Endothelial cell (in vitro differentiated cells): ENCODE results near the gene PTPRB. TPM values are rescaled to one million over a fixed set of nuclear protein-coding genes. Genes with fewer than 3 reads are reported as not detected.

Experiments used
- DNase-seq: peaks from one replicate; pipeline ENCODE4 v3.0.0; 2021; ENCODE audit warnings: low spot score
- H3K27ac Mint-ChIP-seq: one replicate; pipeline ENCODE4 v1.8.0; 2021; ENCODE audit warnings: mixed read lengths, inconsistent platforms; ENCODE audit not compliant: unreplicated experiment
- H3K27me3 Mint-ChIP-seq: one replicate; pipeline ENCODE4 v1.8.0; 2021; ENCODE audit warnings: mild to moderate bottlenecking, moderate library complexity, mixed read lengths, inconsistent platforms; ENCODE audit not compliant: unreplicated experiment
- H3K36me3 Mint-ChIP-seq: one replicate; pipeline ENCODE4 v1.8.0; 2021; ENCODE audit warnings: mild to moderate bottlenecking, low read depth, mixed read lengths, inconsistent platforms; ENCODE audit not compliant: unreplicated experiment
- H3K4me1 Mint-ChIP-seq: one replicate; pipeline ENCODE4 v1.8.0; 2021; ENCODE audit warnings: mild to moderate bottlenecking, mixed read lengths, inconsistent platforms; ENCODE audit not compliant: unreplicated experiment
- H3K4me3 Mint-ChIP-seq: one replicate; pipeline ENCODE4 v1.8.0; 2021; ENCODE audit warnings: mild to moderate bottlenecking, mixed read lengths, inconsistent platforms; ENCODE audit not compliant: unreplicated experiment
- H3K9me3 Mint-ChIP-seq: one replicate; pipeline ENCODE4 v1.8.0; 2021; ENCODE audit warnings: mixed read lengths, inconsistent platforms; ENCODE audit not compliant: unreplicated experiment
- total RNA-seq: library from RNA; stranded (reverse); fragmentation: NEBNext Ultra II Directional; extraction: Animal tissue kit (Norgen Biotek cat#: 25700); gene quantifications from one replicate; pipeline ENCODE4 v1.2.1, GENCODE V29; 2021; ENCODE audit not compliant: unreplicated experiment
- TF ChIP-seq, protein P1 (sequence below): fragments of 200-600 bp; sonication (generic); IDR thresholded peaks from one replicate; pipeline ENCODE4 v1.5.0; 2021; ENCODE audit warnings: antibody characterized with exemption; ENCODE audit not compliant: unreplicated experiment

PTPRB gene
- total RNA-seq, 1 donor from 2014 or later = 162 TPM

- DNase-seq = peak; percentile 73
Measured at GRCh38 chr12:70609739-70610491, 27.3 kb downstream of the PTPRB start.

GRCh38 chr12:70609203-70609602 is 28.0 kb downstream of the PTPRB start:
- H3K4me3 Mint-ChIP-seq = peak overlapping the region; percentile 89
- H3K9me3 Mint-ChIP-seq = no peaks in the 10 kb centered on the region
- peaks cover 46% of the 10 kb centered on the region for H3K4me1 Mint-ChIP-seq
- DNase-seq = no peak
- TF ChIP-seq, protein P1, sequence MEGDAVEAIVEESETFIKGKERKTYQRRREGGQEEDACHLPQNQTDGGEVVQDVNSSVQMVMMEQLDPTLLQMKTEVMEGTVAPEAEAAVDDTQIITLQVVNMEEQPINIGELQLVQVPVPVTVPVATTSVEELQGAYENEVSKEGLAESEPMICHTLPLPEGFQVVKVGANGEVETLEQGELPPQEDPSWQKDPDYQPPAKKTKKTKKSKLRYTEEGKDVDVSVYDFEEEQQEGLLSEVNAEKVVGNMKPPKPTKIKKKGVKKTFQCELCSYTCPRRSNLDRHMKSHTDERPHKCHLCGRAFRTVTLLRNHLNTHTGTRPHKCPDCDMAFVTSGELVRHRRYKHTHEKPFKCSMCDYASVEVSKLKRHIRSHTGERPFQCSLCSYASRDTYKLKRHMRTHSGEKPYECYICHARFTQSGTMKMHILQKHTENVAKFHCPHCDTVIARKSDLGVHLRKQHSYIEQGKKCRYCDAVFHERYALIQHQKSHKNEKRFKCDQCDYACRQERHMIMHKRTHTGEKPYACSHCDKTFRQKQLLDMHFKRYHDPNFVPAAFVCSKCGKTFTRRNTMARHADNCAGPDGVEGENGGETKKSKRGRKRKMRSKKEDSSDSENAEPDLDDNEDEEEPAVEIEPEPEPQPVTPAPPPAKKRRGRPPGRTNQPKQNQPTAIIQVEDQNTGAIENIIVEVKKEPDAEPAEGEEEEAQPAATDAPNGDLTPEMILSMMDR = no peak
- peaks cover 58% of the 10 kb centered on the region for H3K36me3 Mint-ChIP-seq
- peak overlapping the region; percentile 82 for H3K27ac Mint-ChIP-seq
- peaks cover 2% of the 10 kb centered on the region for H3K27me3 Mint-ChIP-seq

More at GRCh38 chr12:70609739-70610491, 27.3 kb downstream of the PTPRB start:
- H3K36me3 Mint-ChIP-seq = peaks cover 54% of the 10 kb centered on the region
- peak overlapping the region; percentile 89 for H3K4me3 Mint-ChIP-seq
- peaks cover 51% of the 10 kb centered on the region for H3K4me1 Mint-ChIP-seq
- H3K9me3 Mint-ChIP-seq = no peaks in the 10 kb centered on the region
- H3K27me3 Mint-ChIP-seq = peaks cover 2% of the 10 kb centered on the region
- TF ChIP-seq, protein P1 = no peak
- H3K27ac Mint-ChIP-seq = peak overlapping the region; percentile 92

- no peak for DNase-seq
- Mint-ChIP-seq H3K4me1 (peaks cover 38% of the 10 kb centered on the region), H3K9me3 (no peaks in the 10 kb centered on the region), H3K27ac (no peak overlapping the region), H3K27me3 (no peaks in the 10 kb centered on the region), H3K36me3 (peaks cover 51% of the 10 kb centered on the region), H3K4me3 (peak overlapping the region; percentile 89)
- TF ChIP-seq, protein P1 = no peak
Measured at GRCh38 chr12:70608184-70608583, 29.0 kb downstream of the PTPRB start.

GRCh38 chr12:70607107-70607506 is 30.1 kb downstream of the PTPRB start:
- no peaks in the 10 kb centered on the region for H3K27me3 Mint-ChIP-seq
- peak overlapping the region; percentile 1 for H3K4me3 Mint-ChIP-seq
- H3K4me1 Mint-ChIP-seq = peaks cover 34% of the 10 kb centered on the region
- H3K9me3 Mint-ChIP-seq = no peaks in the 10 kb centered on the region
- DNase-seq = no peak
- H3K36me3 Mint-ChIP-seq = peaks cover 47% of the 10 kb centered on the region
- no peak overlapping the region for H3K27ac Mint-ChIP-seq
- TF ChIP-seq, protein P1 = no peak

DNA sequence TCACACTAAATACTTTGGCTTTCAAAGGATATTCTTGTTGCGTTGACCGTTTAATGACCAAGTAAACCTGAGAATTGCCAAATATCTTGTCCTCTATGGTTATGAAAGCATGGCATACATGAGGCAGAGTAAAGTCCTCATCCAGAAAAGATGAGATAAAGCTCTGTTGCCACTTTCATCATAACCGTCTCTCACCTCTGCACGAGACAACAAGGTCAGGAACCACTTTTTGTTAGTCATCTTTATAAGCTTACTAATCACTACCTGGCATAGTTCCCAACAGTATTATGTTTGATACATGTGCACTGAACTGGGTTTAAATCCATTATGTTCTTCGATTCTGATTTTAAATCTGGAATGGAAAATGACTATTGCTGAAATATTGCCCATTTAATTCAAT is 31.3 kb downstream of the PTPRB start:
- peak overlapping the region; percentile 73 for H3K4me3 Mint-ChIP-seq
- H3K4me1 Mint-ChIP-seq = peaks cover 30% of the 10 kb centered on the region
- peaks cover 54% of the 10 kb centered on the region for H3K36me3 Mint-ChIP-seq
- no peak for DNase-seq
- TF ChIP-seq, protein P1 = no peak
- H3K27ac Mint-ChIP-seq = no peak overlapping the region
- no peaks in the 10 kb centered on the region for H3K9me3 Mint-ChIP-seq
- no peaks in the 10 kb centered on the region for H3K27me3 Mint-ChIP-seq
